ENCODE data around the gene SYT1. TPM values are rescaled to one million over a fixed set of nuclear protein-coding genes. Genes with fewer than 3 reads are reported as not detected.

The SYT1 gene
- total RNA-seq, 1 experiment from 2014 or later = 15.8 TPM

DNA sequence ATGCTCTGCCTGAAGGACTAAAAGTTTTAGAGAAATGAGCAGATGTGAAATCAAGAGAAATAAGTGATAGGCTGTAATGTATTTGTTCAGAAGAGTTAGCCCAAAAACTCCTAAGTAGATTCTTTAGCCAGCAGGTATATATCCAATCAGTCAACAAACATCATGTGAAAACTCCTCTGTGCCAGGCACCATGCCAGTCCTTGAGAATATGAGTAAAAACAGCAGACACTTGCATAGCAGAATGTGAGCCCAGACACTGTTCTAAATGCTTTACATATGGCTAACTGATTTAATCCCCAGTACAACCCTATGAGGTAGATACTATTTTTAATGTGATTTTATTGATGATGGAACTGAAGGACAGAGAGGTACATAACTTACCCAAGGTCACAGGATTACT lies 496.4 kb downstream of the SYT1 start:
- no peaks in the 10 kb centered on the region for H3K27me3 ChIP-seq (ENCODE audit: insufficient read depth, low read length)
- no peak for DNase-seq
- H4K20me1 ChIP-seq (ENCODE audit: control insufficient read depth, insufficient read depth, insufficient read length) = no peaks in the 10 kb centered on the region
- no peaks in the 10 kb centered on the region for H3K9me3 Mint-ChIP-seq
- no peak overlapping the region for H3K9ac ChIP-seq (ENCODE audit: extremely low read depth, insufficient read length, low read length)
- H3K27ac Mint-ChIP-seq = no peak overlapping the region
- no peak overlapping the region for H3K56ac ChIP-seq (ENCODE audit: insufficient read length, low read depth, low read length)
- H3K9me3 ChIP-seq (ENCODE audit: control insufficient read depth, low read depth, low read length) = no peaks in the 10 kb centered on the region
- H3K14ac ChIP-seq (ENCODE audit: insufficient read depth, low read length) = no peak overlapping the region
- H3K4me1 ChIP-seq (ENCODE audit: insufficient read depth, low read length) = no peaks in the 10 kb centered on the region; the same call in 1 of the 2 replicates
- no peak overlapping the region for H2AFZ ChIP-seq (ENCODE audit: low read length)
- peaks cover 11 to 12% of the 10 kb centered on the region in 2 experiments for H3K4me1 Mint-ChIP-seq
- no peak overlapping the region for H4K8ac ChIP-seq (replicated peaks; ENCODE audit: insufficient read length, low read depth, low read length)
- H3K36me3 Mint-ChIP-seq (ENCODE audit: insufficient read depth in 1 of 3, low read depth in 3 of 3) = peaks cover 0 to 3% (median 0%) of the 10 kb centered on the region in 3 experiments; a peak in 1 of 7 replicates
- H3K23me2 ChIP-seq (ENCODE audit: insufficient read length, low read depth, low read length, poor library complexity, severe bottlenecking) = no peaks in the 10 kb centered on the region
- H2BK5ac ChIP-seq (ENCODE audit: insufficient read length, low read length) = no peak overlapping the region
- H2BK120ac ChIP-seq (ENCODE audit: low read depth, low read length, poor library complexity, severe bottlenecking) = no peak overlapping the region
- H2BK12ac ChIP-seq (ENCODE audit: insufficient read length, low read depth, low read length) = no peak overlapping the region
- no peak overlapping the region for H2AK5ac ChIP-seq (ENCODE audit: insufficient read length, low read length)
- TF ChIP-seq, protein P1, sequence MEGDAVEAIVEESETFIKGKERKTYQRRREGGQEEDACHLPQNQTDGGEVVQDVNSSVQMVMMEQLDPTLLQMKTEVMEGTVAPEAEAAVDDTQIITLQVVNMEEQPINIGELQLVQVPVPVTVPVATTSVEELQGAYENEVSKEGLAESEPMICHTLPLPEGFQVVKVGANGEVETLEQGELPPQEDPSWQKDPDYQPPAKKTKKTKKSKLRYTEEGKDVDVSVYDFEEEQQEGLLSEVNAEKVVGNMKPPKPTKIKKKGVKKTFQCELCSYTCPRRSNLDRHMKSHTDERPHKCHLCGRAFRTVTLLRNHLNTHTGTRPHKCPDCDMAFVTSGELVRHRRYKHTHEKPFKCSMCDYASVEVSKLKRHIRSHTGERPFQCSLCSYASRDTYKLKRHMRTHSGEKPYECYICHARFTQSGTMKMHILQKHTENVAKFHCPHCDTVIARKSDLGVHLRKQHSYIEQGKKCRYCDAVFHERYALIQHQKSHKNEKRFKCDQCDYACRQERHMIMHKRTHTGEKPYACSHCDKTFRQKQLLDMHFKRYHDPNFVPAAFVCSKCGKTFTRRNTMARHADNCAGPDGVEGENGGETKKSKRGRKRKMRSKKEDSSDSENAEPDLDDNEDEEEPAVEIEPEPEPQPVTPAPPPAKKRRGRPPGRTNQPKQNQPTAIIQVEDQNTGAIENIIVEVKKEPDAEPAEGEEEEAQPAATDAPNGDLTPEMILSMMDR (conservative IDR thresholded peaks at IDR 0.05) = no peak
- no peak overlapping the region for H4K91ac ChIP-seq (ENCODE audit: insufficient read length, low read depth, low read length)
- H3K4ac ChIP-seq (ENCODE audit: low read depth, low read length) = no peak overlapping the region
- no peak overlapping the region for H3T11ph ChIP-seq (ENCODE audit: low read length)
- no peak overlapping the region for H2BK20ac ChIP-seq (ENCODE audit: low read depth, low read length, poor library complexity, severe bottlenecking)
- H3K27ac ChIP-seq (ENCODE audit: insufficient read length, low read depth, low read length) = no peak overlapping the region
- no peaks in the 10 kb centered on the region for H3K79me2 ChIP-seq (ENCODE audit: insufficient read depth, low read length)
- H3K23ac ChIP-seq (ENCODE audit: insufficient read length, low read depth, low read length) = no peak overlapping the region
- H2BK15ac ChIP-seq (ENCODE audit: low read depth, low read length) = no peak overlapping the region
- no peak overlapping the region for H3K18ac ChIP-seq (ENCODE audit: insufficient read length, low read depth, low read length)
- no peak overlapping the region for H4K5ac ChIP-seq (ENCODE audit: insufficient read length, low read depth, low read length)
- H3K4me2 ChIP-seq (ENCODE audit: insufficient read depth, insufficient read length, low read length) = no peak overlapping the region
- no peaks in the 10 kb centered on the region for H3K27me3 Mint-ChIP-seq (ENCODE audit: low read depth)
- no peak overlapping the region for H3K4me3 Mint-ChIP-seq
- no peaks in the 10 kb centered on the region for H3K79me1 ChIP-seq (ENCODE audit: insufficient read depth, low read depth, low read length, poor library complexity, severe bottlenecking)

All from H9 (cell line).